MM.1S (cell line): ENCODE measurements around the gene NR1I2.

ENCODE experiments used
- DNase-seq: peaks from one replicate; pipeline ENCODE4 v3.0.0-alpha.2; 2015
- H2AFZ ChIP-seq: fragments of 300-600 bp; sonication (generic); 2 replicates; pipeline ENCODE4 v1.6.0; 2016; ENCODE audit warnings: antibody characterized with exemption, low read length
- H3F3A ChIP-seq: fragments of 300-600 bp; sonication (generic); 2 replicates; pipeline ENCODE4 v1.6.1; 2016; ENCODE audit warnings: mild to moderate bottlenecking, antibody characterized with exemption, low read length, moderate library complexity, mixed read lengths; ENCODE audit not compliant: insufficient read depth
- H3K27ac ChIP-seq: fragments of 300-600 bp; sonication (generic); 2 replicates; pipeline ENCODE4 v1.5.1; 2016; ENCODE audit warnings: mild to moderate bottlenecking, low read length
- H3K27me3 ChIP-seq: fragments of 300-600 bp; sonication (generic); replicated peaks from 2 replicates; pipeline ENCODE4 v1.6.0; 2016; ENCODE audit warnings: low read length; ENCODE audit not compliant: insufficient read depth
- H3K36me3 ChIP-seq: fragments of 300-600 bp; sonication (generic); replicated peaks from 2 replicates; pipeline ENCODE4 v1.6.1; 2016; ENCODE audit warnings: mild to moderate bottlenecking, low read length, mixed read lengths; ENCODE audit not compliant: insufficient read depth
- H3K4me1 ChIP-seq: fragments of 300-600 bp; sonication (generic); 2 replicates; pipeline ENCODE4 v1.6.1; 2016; ENCODE audit warnings: low read length, mixed read lengths
- H3K4me2 ChIP-seq: fragments of 300-600 bp; sonication (generic); 2 replicates; pipeline ENCODE4 v1.6.0; 2016; ENCODE audit warnings: low read depth, low read length
- H3K4me3 ChIP-seq: fragments of 300-600 bp; sonication (generic); 2 replicates; pipeline ENCODE4 v1.5.1; 2016; ENCODE audit warnings: low read length, mixed read lengths
- H3K79me2 ChIP-seq: fragments of 300-600 bp; sonication (generic); 2 replicates; pipeline ENCODE4 v1.6.1; 2016; ENCODE audit warnings: mixed run types, low read length, mixed read lengths
- H3K9ac ChIP-seq: fragments of 300-600 bp; sonication (generic); 2 replicates; pipeline ENCODE4 v1.6.1; 2016; ENCODE audit warnings: low read length, mixed read lengths
- H3K9me2 ChIP-seq: fragments of 300-600 bp; sonication (generic); replicated peaks from 2 replicates; pipeline ENCODE4 v1.6.1; 2016; ENCODE audit warnings: mild to moderate bottlenecking, low read length, mixed read lengths; ENCODE audit not compliant: insufficient read depth
- H3K9me3 ChIP-seq: fragments of 300-600 bp; sonication (generic); replicated peaks from 2 replicates; pipeline ENCODE4 v1.6.1; 2016; ENCODE audit warnings: mild to moderate bottlenecking, low read length, mixed read lengths; ENCODE audit not compliant: insufficient read depth
- H4K20me1 ChIP-seq: fragments of 300-600 bp; sonication (generic); 2 replicates; pipeline ENCODE4 v1.6.1; 2016; ENCODE audit warnings: mild to moderate bottlenecking, low read length, moderate library complexity, mixed read lengths; ENCODE audit not compliant: insufficient read depth
- EZH2 ChIP-seq: fragments of 300-600 bp; sonication (generic); optimal IDR thresholded peaks from 2 replicates; pipeline ENCODE3; 2017; ENCODE audit warnings: low read depth, mild to moderate bottlenecking, antibody characterized with exemption, low read length, mixed read lengths
- EZH2phosphoT487 ChIP-seq: fragments of 300-600 bp; sonication (generic); IDR thresholded peaks from 2 replicates; pipeline ENCODE4 v1.6.1; 2018; ENCODE audit warnings: antibody characterized with exemption, low read length
- TF ChIP-seq, protein P1 (sequence below): fragments of 300-600 bp; sonication (generic); IDR thresholded peaks from 2 replicates; pipeline ENCODE4 v1.5.1; 2016; ENCODE audit warnings: antibody characterized with exemption, low read length, mixed read lengths

NR1I2 gene

DNA sequence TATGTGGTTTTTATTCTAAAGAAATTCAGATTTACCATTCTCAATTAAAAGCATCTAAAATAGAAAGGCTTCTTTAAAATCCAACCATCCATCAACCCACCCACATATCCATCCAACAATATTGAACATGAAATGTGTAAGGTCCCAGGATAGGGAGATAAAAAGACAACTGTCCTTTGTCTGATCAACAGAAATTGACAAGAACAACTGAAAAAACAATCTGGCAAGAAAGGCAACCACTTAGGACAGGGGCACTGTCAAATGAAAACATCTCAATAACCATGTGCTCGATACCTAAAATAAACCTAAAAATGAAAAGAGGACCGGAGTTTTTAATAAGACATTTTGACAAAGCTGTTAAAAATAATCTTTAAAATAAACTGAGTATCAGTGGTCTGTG is 67.2 kb downstream of the NR1I2 start:
- Histone ChIP-seq H3K27ac (no peak overlapping the region), H3K4me3 (no peak overlapping the region), H3K4me2 (no peak overlapping the region), H2AFZ (no peak overlapping the region), H4K20me1 (no peaks in the 10 kb centered on the region), H3K9ac (no peak overlapping the region), H3F3A (no peaks in the 10 kb centered on the region), H3K27me3 (no peaks in the 10 kb centered on the region), H3K9me2 (no peaks in the 10 kb centered on the region), H3K79me2 (no peaks in the 10 kb centered on the region), H3K9me3 (no peaks in the 10 kb centered on the region), H3K36me3 (no peaks in the 10 kb centered on the region; the same call in 1 of the 2 replicates), H3K4me1 (no peaks in the 10 kb centered on the region)
- DNase-seq, result no peak
- TF ChIP-seq, protein P1, sequence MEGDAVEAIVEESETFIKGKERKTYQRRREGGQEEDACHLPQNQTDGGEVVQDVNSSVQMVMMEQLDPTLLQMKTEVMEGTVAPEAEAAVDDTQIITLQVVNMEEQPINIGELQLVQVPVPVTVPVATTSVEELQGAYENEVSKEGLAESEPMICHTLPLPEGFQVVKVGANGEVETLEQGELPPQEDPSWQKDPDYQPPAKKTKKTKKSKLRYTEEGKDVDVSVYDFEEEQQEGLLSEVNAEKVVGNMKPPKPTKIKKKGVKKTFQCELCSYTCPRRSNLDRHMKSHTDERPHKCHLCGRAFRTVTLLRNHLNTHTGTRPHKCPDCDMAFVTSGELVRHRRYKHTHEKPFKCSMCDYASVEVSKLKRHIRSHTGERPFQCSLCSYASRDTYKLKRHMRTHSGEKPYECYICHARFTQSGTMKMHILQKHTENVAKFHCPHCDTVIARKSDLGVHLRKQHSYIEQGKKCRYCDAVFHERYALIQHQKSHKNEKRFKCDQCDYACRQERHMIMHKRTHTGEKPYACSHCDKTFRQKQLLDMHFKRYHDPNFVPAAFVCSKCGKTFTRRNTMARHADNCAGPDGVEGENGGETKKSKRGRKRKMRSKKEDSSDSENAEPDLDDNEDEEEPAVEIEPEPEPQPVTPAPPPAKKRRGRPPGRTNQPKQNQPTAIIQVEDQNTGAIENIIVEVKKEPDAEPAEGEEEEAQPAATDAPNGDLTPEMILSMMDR, result no peak
- no peak for TF ChIP-seq EZH2
- no peak for TF ChIP-seq EZH2phosphoT487

DNA sequence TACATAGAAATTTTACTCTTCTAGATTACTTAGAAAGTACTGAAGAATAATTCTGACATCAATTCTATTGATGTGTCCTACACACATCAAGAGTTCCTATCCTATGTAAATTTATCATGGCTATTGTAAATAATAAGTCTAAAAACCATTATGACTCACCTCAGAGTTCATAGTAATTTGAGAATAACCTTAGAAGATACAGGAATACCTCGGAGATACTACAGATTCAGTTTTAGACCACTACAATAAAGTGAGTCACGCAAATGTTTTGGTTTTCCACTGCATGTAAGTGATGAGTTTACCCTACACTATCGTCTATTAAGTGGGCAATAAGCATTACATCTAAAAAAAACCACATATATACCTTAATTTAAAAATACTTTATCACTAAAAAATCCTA is 74.8 kb downstream of the NR1I2 start:
- no peak overlapping the region for H3K4me2 ChIP-seq
- no peak overlapping the region for H3K27ac ChIP-seq
- no peak overlapping the region for H3K9ac ChIP-seq
- no peaks in the 10 kb centered on the region for H3K9me2 ChIP-seq
- DNase-seq, result no peak
- TF ChIP-seq EZH2phosphoT487 (no peak), EZH2 (no peak)
- no peaks in the 10 kb centered on the region for H3K9me3 ChIP-seq
- H3K79me2 ChIP-seq, result no peaks in the 10 kb centered on the region
- H4K20me1 ChIP-seq, result no peaks in the 10 kb centered on the region
- no peaks in the 10 kb centered on the region for H3K27me3 ChIP-seq
- no peaks in the 10 kb centered on the region for H3K4me1 ChIP-seq
- H3F3A ChIP-seq, result no peaks in the 10 kb centered on the region
- no peaks in the 10 kb centered on the region; the same call in 1 of the 2 replicates for H3K36me3 ChIP-seq
- H3K4me3 ChIP-seq, result no peak overlapping the region
- no peak overlapping the region for H2AFZ ChIP-seq

DNA sequence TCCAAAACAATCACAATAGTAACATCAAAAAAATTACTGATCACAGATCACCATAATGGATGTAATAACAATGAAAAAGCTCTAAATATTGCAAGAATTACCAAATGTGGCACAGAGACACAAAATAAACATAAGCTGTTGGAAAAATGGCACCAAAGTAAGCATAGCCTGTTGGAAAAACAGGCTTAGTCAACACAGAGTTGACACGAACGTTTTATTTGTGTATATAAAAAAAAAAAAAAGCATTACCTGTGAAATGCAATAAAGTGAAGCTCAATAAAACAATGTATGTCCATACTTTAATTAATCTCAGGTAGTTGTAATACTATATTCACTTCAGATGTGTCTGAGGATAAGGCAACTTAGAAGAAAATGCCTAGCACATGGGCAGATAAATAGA is 77.1 kb downstream of the NR1I2 start:
- TF ChIP-seq, protein P1, result no peak
- TF ChIP-seq EZH2phosphoT487, result no peak
- no peak for TF ChIP-seq EZH2
- Histone ChIP-seq H3K27ac (no peak overlapping the region), H3K9ac (no peak overlapping the region)

DNA sequence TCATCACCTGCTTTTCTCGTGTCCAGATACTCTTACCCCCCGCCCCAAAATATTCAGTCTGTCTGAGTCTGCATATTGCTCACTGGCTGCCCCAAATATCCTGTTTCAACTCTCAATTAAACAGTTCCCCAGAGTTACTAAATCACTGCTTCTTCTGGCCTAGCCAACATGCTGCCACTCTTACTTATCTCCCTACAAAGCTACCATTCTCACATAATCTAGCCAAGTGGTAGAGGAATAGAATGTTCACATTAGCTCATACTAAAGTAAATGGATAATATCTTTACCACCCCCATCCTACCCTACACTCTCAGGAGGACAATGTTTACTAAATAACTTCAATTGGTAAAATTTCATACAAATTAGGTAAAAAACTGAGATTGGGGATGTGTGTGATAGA is 77.8 kb downstream of the NR1I2 start:
- no peak overlapping the region for H3K27ac ChIP-seq
- peaks cover 9% of the 10 kb centered on the region for H3K36me3 ChIP-seq
- H3K27me3 ChIP-seq, result no peaks in the 10 kb centered on the region
- no peaks in the 10 kb centered on the region for H3K9me2 ChIP-seq
- H3K4me2 ChIP-seq, result no peak overlapping the region
- TF ChIP-seq EZH2phosphoT487 (no peak), EZH2 (no peak)
- TF ChIP-seq, protein P1, result no peak
- no peaks in the 10 kb centered on the region for H3K4me1 ChIP-seq
- H3K9ac ChIP-seq, result no peak overlapping the region
- no peak for DNase-seq
- H3F3A ChIP-seq, result no peaks in the 10 kb centered on the region
- H3K4me3 ChIP-seq, result no peak overlapping the region
- H2AFZ ChIP-seq, result no peak overlapping the region
- no peaks in the 10 kb centered on the region for H3K9me3 ChIP-seq
- H4K20me1 ChIP-seq, result no peaks in the 10 kb centered on the region
- no peaks in the 10 kb centered on the region for H3K79me2 ChIP-seq

More for the DNA sequence above, 77.1 kb downstream of the NR1I2 start:
- H3K4me3 ChIP-seq, result no peak overlapping the region
- no peak overlapping the region for H3K4me2 ChIP-seq
- H3K27me3 ChIP-seq, result no peaks in the 10 kb centered on the region
- H4K20me1 ChIP-seq, result no peaks in the 10 kb centered on the region
- no peak for DNase-seq
- no peaks in the 10 kb centered on the region for H3F3A ChIP-seq
- no peak overlapping the region for H2AFZ ChIP-seq
- H3K4me1 ChIP-seq, result no peaks in the 10 kb centered on the region
- no peaks in the 10 kb centered on the region for H3K9me3 ChIP-seq
- H3K79me2 ChIP-seq, result no peaks in the 10 kb centered on the region
- H3K9me2 ChIP-seq, result no peaks in the 10 kb centered on the region
- H3K36me3 ChIP-seq, result peaks cover 9% of the 10 kb centered on the region
